NOMO-1 treated with dmso at 0.1 percent for 144 hours (cell line): Measurements from ENCODE around the gene SIRT1.
"Not testable (repeated sequence)": the region's sequence is repeated elsewhere in the genome, so short reads cannot be mapped to it uniquely, and the experiment has no call there.

Experiments
- DNase-seq: peaks from one replicate; lab custom pipeline; 2025; ENCODE audit not compliant: unreplicated experiment; lab: John Stamatoyannopoulos, UW

SIRT1 gene

DNA sequence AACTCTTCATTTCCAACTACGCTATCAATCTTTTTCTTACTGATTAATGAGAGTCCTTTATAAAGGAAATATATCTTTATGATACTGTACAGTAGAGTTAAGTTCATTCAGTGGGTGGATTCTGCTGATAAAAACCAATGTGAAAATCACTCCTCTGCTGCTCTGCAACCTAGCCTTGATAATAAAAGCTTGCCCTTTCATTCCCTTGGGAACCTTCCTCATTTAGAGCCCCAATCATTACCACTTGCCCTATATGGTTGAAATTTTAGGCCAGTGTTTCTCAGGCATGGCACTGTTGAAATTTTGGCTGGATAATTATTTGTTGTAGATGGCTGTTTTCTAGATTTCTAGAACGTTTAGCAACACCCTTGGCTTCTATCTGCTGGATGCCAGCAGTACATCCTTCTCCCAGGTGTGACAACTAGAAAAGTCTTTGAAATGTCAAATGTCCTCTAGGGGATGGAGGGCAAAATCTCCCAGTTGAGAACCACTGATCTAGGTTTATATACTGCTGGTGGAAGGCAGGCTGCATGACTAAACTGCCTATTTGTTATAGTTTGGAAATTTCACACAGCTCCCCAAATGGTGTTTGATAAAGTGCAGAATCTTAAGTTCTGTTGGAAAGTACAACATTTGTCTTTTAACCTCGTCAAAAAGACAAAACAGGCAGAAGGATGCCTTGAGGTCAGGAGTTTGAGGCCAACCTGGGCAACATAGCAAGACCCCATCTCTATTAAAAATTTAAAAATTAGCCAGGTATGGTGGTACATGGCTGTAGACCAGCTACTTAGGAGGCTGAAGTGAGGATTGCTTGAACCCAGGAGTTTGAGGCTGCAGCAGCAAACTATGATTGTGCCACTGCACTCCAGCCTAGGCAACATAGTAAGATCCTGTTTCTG is 8.9 kb upstream of the SIRT1 start:
- no peak for DNase-seq

DNA sequence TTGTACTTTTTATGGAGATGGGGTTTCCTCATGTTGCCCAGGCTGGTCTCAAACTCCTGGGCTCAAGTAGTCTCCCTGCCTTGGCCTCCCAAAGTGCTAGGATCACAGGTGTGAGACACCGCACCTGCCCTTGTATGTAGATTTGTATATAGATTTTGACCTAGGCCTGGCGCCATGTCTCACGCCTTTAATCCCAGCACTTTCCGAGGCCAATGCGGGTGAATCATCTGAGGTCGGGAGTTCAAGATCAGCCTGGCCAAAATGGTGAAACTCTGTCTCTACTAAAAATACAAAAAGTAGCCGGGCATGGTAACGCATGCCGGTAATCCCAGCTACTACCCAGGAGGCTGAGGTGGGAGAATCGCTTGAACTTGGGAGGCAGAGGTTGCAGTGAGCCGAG is 7.0 kb upstream of the SIRT1 start:
- not testable (repeated sequence) for DNase-seq

DNA sequence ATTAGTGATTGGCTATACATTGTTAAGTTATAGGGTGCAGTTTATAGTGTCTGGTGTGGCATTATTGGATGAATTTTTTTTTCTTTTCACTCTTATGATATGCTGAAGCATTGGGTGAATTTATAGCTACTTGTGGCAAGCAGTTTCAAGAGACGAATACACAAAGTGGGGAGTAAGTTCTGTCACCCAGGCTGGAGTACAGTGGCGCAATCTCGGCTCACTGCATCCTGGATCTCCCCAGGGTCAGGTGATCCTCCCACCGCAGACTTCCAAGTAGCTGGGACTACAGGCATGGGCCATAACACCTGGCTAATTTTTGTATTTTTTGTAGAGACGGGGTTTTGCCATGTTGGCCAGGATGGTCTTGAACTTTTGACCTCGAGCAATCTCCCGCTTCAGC is 6.3 kb upstream of the SIRT1 start:
- DNase-seq, result no peak

DNA sequence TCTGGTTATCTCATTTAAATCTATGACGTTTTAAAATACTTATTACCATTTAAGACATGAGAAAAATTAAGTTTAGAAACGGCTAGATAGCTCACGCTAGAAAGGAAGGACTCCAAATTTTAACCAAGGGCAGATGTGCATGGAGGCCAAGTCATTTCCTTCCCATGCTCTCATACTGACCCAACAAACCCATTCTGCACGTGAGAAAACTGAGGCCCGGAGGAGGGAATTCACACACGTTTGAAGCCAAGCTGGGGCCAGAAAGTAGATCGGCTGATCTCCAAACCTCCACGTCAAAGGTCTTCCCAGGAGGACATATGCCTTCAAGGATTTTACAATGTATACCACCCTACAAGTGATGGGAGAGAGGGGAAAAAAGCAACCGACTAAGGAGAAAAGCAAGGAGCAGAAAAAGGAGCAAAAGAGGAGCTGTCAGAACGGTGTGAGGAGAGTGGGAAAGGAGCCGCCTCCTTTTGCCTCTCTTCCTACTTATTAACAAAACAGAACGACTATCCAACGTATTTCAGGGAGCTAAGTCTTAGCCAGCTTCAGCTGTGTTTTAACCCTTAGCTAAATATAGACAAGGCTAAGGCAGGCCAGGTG is 645 bp upstream of the SIRT1 start:
- DNase-seq, result no peak

DNA sequence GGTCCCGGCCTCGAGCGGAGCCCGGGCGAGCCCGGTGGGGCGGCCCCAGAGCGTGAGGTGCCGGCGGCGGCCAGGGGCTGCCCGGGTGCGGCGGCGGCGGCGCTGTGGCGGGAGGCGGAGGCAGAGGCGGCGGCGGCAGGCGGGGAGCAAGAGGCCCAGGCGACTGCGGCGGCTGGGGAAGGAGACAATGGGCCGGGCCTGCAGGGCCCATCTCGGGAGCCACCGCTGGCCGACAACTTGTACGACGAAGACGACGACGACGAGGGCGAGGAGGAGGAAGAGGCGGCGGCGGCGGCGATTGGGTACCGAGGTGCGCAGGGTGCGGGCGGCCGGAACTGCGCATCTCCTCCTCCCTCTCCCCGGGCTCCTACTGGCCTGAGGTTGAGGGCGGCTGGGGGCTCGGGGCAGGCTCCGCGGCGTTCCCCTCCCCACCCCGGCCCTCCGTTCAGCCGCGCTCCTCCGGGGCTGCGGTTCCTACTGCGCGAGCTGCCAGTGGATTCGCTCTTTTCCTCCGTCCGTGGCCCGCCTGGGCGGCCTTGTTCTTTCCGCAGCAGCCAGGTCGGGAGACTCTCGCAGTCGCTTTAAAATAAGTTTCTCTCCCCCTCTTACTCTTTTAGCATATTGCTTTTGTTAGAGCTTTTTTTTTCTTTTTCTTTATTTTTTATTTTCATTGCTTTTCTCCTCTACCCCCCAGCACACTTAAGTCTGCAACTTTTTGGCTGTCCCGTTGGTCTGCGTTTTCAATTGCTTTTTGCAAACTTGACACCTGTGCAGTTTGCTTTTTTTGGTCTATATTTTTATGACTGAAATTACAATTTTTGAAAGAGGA is 600 bp downstream of the SIRT1 start:
- DNase-seq, result peak; percentile 86

DNA sequence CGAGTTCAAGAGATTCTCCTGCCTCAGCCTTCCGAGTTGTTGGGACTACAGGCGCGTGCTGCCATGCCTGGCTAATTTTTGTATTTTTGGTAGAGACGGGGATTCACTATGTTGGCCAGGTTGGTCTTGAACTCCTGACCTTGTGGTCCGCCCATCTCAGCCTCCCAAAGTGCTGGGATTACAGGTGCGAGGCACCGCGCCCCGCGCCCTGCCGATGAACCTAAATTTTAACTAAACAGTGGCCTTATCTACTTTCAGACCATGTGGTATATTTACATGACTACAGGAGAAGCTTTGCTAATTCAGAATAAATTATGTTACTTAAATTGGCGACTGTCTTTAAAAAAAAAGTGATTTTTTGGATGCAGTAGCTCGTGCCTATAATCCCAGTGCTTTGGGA is 9.2 kb downstream of the SIRT1 start:
- no peak for DNase-seq

DNA sequence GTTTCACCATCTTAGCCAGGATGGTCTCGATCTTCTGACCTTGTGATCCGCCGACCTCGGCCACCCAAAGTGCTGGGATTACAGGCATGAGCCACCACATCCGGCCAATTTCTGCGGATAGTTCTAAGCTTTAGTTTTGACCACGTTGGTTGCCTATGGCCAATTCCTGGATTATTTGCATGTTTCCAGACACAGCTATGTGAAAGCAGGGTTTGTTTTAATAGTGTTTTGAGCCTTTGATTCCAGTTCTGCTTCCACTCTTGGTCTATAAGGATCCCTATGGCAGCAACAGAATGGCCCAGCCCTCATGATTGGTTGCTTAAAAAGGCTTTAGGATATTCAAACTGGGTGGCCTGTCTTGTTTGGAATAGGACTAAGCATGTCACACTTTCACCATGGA is 19.1 kb downstream of the SIRT1 start:
- no peak for DNase-seq

DNA sequence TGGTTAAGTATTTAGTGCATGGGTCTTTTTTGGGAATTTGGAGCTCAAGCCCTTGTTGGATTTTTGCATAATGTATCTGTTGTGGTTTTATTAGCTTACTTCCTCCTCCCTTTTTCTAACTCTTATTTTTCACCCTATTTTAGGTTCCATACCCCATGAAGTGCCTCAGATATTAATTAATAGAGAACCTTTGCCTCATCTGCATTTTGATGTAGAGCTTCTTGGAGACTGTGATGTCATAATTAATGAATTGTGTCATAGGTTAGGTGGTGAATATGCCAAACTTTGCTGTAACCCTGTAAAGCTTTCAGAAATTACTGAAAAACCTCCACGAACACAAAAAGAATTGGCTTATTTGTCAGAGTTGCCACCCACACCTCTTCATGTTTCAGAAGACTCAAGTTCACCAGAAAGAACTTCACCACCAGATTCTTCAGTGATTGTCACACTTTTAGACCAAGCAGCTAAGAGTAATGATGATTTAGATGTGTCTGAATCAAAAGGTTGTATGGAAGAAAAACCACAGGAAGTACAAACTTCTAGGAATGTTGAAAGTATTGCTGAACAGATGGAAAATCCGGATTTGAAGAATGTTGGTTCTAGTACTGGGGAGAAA is 28.0 kb downstream of the SIRT1 start:
- DNase-seq, result no peak

DNA sequence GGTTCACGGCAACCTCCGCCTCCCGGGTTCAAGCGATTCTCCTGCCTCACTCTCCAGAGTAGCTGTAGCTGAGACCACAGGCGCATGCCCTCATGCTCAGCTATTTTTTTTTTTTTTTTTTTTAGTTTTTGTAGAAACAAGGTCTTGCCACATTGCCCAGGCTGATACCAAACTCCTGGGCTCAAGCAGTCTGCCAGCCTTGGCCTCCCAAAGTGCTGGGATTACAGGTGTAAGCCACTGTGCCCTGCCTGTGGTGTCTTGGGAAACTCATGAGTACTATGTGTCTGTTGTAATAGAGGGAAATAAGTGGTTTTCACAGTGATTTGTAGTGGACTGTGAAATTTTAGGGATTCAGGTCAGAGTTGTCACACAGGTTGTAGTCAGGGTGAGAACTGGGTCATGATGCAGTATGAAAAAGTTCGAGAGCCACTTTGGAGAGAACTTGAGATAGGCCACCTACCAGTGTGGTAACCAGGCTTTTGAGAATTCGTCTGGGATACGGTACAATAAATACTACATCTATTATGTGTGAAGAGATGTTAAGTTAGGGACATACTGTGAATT is 30.4 kb downstream of the SIRT1 start:
- no peak for DNase-seq

DNA sequence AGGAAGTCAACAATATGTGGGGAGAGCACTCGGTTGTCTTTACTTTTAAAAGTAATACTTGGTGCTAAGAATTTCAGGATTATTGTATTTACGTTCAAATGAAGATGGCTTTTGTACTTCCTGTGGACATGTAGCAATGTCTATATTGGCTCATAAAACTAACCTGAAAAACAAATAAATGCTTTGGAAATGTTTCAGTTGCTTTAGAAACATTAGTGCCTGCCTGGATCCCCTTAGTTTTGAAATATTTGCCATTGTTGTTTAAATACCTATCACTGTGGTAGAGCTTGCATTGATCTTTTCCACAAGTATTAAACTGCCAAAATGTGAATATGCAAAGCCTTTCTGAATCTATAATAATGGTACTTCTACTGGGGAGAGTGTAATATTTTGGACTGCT is 32.7 kb downstream of the SIRT1 start:
- no peak for DNase-seq

DNA sequence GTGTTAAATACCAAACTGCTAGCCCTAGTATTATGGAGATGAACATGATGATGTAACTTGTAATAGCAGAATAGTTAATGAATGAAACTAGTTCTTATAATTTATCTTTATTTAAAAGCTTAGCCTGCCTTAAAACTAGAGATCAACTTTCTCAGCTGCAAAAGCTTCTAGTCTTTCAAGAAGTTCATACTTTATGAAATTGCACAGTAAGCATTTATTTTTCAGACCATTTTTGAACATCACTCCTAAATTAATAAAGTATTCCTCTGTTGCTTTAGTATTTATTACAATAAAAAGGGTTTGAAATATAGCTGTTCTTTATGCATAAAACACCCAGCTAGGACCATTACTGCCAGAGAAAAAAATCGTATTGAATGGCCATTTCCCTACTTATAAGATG is 33.2 kb downstream of the SIRT1 start:
- no peak for DNase-seq

DNA sequence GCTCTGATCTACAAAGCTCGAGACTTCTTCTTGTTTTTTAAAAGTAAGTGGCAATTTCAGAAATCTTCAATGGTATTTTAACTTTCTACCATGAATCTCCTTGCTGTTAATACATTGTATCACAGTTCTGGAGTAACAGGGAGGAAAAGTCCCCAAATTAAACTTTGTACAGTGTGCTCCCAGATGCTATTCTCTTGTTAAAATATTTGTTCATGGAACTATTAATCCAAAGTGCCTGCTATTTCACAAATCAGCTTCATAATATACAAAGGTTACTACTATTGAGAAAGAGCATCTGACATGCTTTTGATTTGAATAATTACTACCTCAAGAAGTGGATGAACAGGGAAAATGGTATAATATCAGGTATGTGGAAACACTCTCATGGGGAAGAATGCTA is 36.6 kb downstream of the SIRT1 start:
- no peak for DNase-seq

DNA sequence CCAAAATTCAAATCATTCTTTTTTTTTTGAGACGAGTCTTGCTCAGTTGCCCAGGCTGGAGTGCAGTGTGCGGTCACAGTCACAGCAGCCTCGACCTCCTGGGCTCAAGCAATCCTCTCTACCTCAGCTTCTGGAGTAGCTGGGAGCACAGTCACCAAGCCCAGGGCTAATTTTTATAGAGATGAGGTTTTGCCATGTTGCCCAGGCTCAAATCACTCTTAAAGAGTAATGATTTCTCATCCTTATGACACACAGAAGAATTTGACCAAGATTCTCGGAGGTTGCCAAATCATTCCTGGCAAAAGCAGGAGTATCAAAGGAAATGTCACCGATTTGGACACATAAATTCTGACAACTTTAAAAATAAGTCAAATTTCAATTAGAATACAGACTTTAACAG is 39.1 kb downstream of the SIRT1 start:
- no peak for DNase-seq

DNA sequence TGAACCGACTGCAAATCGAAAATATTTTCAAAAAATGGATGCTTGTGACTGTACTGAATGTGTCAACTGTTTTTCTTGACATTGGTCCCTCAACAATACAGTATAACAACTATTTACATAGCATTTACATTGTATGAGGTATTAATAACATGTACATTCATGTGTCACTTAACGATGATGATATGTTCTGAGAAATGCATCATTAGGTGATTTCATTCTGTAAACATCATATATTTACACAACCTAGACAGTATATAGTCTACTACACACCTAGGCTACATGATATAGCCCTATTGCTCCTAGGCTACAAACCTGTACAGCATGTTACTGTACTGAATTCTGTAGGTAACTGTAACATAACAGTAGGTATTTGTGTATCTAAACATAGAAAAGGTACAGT is 39.7 kb downstream of the SIRT1 start:
- no peak for DNase-seq

DNA sequence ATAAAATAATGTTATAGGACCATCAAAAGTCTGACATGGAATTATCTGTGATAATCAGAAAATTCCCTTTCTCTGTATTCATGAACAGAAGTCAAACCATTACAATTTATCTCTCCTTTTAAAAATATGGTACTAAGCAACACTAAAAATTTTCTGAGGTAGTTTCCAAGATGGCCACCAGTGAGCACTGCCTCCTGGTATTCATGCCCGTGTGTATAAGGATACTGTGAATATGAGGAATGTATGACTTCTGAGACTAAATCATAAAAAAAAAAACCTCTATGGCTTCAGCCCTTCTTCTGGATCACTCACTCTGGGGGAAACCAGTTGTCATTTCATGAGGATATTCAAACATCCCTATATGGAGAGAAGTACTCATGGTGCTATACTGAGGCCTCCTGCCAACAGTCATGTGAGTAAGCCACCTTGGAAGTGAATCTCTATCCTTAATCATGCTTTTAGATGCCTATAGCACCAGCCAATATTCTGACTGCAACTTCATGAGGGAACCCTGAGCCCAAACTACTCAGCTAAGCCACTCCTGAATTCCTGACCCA is 41.1 kb downstream of the SIRT1 start:
- no peak for DNase-seq

DNA sequence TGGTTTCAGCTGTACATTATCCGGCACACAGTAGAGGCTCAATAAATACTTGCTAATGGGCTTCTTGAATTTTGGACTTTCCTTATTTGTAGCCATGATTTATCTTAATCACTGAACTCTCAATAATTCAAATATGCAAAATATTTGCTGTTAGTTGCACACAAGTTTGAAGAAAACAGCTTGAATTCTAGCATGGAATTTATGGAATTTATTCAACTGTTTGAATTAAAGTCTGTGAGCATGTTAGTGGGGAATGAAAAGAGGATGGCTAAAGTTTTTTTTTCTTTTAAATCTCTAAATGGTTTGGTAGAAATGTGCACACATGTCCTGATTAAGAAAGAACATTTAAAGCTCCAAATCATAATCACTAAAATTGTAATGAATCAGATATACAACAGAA is 42.5 kb downstream of the SIRT1 start:
- DNase-seq, result no peak

DNA sequence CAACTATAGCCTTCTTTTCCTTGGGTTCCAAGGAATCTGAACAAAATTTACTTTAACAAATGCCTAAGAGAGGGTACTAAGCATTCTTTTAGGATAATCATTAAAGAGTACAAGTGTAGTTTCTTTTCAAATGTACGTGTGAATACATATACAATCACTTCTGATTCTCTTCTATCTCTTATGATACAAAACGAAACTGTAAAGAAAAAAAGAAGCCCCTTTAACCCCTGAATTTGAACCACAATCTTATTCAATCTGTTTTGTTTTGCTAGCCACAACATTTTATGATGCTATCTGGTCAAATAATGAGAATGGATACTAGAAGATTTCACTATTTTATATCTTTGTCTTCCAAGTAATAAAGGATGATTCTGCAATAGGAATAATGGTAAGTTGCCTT is 48.7 kb downstream of the SIRT1 start:
- no peak for DNase-seq

DNA sequence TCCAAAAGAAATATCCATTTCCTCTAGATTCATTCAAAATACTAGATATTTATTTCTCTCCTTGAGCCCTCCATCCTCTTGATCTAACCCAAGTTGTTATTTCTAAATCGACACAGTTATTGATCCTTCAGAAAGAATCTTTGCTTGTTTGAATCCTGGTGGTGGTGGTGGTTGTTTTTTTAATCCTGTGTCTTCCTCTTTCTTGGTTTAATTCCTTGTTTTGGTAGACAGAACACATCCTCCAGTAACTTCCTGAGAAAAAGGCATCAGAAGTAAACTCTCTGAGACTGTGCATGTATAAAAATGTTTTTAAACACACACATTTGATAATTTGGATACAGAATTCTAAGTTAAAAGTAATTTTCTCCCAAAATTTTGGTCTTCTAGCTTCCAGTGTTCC is 49.9 kb downstream of the SIRT1 start:
- no peak for DNase-seq

DNA sequence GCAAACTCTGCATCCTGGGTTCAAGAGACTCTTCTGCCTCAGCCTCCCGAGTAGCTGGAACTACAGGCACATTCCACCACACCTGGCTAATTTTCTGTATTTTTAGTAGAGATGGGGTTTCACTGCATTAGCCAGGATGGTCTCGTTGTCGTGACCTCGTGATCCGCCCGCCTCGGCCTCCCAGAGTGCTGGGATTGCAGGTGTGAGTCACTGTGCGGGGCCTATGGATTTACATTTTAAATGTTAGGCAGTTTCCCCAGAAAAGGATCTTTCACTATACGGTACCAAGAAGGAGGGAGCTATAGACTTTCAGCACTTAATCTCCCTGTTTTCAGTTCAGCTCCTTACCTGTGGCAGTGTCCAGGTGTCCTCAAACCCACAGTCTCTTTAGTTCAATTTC is 50.8 kb downstream of the SIRT1 start:
- no peak for DNase-seq

DNA sequence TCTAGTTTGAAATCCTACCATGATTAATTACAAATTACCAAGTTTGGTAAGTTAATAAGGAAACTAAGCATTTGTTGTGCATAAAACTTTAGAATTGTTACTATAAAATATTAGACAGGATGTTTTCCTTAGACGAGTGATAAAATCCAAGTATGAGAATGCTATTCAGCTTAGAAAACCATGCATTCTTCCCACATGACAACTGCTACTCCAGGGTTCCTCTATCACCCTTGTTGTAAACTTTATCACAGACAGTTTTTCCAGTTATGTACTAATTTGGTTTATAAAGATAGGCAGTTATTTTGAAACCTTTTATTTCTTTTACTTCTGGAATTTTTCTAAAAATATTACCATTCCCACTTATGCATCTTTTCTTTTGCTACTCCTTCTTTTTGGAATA is 52.0 kb downstream of the SIRT1 start:
- DNase-seq, result no peak

DNA sequence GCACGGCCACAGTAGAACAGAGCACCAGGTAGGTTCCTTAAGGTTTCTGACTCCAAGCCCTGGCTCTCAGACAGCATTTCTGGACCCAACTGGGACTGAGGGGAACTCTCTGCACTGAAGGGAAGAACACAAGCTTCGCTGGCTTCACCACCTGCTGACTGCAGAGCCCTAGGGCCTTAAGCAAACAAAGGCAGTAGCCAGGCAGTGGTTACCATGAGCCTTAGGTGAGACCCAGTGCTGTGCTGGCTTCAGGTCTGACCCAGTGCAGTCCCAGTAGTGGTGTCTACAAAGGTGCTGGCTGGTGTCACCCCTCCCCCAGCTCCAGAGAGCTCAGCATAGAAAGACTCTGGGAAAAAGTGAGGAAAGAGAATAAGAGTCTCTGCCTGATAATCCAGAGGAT is 59.5 kb downstream of the SIRT1 start:
- DNase-seq, result no peak
